Smooth muscle cell of the brain vasculature (primary cell): ENCODE data around the gene ENC1.
"Not testable (repeated sequence)": the region's sequence is repeated elsewhere in the genome, so short reads cannot be mapped to it uniquely, and the experiment has no call there.

Experiments used
- DNase-seq: peaks from one replicate; pipeline ENCODE4 v3.0.0-alpha.2; 2012; ENCODE audit warnings: low read depth, low spot score

Gene ENC1, protein sequence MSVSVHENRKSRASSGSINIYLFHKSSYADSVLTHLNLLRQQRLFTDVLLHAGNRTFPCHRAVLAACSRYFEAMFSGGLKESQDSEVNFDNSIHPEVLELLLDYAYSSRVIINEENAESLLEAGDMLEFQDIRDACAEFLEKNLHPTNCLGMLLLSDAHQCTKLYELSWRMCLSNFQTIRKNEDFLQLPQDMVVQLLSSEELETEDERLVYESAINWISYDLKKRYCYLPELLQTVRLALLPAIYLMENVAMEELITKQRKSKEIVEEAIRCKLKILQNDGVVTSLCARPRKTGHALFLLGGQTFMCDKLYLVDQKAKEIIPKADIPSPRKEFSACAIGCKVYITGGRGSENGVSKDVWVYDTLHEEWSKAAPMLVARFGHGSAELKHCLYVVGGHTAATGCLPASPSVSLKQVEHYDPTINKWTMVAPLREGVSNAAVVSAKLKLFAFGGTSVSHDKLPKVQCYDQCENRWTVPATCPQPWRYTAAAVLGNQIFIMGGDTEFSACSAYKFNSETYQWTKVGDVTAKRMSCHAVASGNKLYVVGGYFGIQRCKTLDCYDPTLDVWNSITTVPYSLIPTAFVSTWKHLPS

DNA sequence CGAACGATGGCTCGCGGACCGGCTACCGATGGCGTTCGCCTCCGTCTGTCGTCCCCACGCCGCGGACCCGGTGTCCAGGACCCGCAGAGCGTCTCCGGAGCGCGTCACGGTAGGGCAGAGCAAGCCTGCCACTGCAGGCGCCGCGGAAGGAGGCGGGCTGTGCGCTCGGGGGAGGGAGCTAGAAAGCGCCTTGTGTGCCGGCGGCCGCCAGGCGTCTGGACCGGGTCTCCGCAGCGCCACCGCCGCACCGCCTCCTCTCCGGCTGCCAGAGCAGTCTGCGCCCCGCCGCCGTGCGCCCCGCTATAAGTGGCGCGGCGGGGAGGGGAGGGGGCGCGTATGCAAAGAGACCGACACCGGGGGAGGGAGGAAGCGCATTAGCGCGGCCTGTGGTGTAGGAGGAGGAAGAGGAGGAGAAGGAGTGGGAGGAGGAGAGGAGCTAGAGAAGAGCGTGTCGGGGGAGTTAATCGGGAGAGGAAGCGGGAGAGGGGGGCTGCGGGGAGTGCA lies at the start of gene ENC1:
ENC1 (minus strand) TSS at position 279 of the 504 bp plus-strand sequence. CDS start 4,243 bp downstream, outside the sequence.
- DNase-seq = peak; percentile 76

DNA sequence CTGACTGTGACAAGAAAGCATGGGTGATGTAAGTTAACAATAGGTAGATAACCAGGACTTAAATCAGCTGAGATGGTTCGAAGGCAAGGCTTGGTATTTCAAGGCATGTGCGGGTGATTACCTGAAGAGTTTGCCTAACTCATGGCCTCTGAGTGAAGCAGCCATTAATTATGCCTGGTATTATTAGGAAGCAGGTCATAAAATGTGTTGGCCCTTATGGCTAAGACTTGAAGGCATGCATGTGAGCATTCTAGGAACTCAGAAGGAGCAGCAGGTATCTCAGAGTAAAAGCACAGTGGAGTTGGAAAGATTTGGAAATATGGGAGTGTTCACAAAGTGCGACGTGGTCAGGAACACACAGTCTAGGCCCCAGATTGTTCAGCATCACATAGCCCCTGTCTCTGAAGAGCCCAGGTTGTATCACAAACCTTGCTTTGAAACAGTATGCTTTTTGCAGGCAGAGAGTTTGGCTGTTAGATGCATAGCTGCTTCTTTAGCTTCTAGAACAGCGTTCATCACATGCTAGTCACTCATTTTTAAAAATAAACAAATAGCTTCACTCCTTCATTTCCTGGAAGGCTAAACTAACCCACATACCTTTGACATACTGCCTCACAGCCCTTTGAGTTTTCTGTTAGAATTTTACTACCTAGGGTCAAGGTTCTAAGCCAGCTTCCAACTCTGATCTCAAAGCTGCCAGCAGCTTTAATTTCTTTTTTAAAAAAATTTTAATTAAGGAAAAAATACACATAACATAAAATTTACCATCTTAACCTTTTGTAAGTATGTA lies 46.6 kb upstream of the ENC1 start:
- no peak for DNase-seq

DNA sequence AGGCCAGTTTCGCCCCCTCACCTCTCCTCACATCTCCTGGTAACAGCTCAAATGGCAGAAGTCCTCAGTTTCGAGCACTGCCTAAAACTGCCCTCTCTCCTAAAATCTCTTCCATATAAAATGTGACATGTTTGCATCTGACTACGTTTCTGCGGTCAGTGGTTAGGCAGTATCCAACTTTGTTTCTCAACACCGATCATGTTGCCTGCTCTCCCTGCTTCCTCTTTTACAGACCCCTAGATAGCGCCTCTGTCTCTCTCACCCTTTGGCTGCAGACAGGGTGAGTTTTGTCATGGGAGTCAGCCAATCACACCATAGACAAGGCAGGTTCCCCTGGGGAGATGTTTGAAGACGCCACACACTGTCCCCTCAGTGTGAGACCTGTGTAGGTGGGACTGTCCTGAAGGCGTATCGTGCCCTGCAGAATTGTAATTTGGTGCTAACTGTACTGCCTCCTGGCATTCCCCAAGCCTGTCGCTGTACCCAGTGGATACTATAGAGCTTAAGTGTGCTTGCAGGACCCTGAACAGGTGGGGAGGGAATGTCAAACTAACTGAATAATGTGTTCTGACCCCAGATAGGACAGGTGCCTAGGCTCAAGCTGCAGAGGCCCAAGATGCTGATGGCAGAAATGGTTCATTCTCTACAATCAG lies 45.6 kb upstream of the ENC1 start:
- no peak for DNase-seq

DNA sequence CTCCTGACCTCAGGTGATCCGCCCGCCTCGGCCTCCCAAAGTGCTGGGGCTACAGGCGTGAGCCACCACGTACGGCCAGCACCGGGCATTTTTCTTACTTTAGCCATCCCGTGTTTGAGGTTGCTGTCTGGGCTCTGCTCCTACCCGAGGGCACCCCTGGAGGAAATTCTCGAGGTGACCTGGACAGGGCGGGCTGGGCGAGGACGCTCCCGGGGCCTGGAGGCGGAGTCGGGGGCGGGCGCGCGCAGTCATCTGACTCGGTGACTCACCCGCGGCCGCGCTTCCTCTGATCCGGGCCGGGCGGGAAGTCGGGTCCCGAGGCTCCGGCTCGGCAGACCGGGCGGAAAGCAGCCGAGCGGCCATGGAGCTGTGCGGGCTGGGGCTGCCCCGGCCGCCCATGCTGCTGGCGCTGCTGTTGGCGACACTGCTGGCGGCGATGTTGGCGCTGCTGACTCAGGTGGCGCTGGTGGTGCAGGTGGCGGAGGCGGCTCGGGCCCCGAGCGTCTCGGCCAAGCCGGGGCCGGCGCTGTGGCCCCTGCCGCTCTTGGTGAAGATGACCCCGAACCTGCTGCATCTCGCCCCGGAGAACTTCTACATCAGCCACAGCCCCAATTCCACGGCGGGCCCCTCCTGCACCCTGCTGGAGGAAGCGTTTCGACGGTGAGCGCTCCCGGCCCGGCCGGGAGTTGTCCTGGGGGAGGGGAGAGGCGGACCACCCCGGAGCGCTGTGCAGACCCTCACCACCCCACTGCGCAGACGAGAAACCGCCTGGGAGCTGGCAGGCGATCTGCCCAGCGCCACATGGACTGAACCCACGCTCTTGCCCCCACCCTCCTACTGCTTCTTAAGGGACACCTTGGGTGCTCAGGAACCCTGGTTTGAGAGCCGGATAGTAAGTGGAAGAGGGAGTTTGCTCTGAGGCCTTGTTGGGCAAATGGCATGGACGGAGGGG lies 44.6 kb upstream of the ENC1 start, which contains the start of gene HEXB:
HEXB (plus strand) TSS at position 334 of the 952 bp plus-strand sequence; CDS start at position 362, 28 bp downstream.
- DNase-seq = peak; percentile 52

DNA sequence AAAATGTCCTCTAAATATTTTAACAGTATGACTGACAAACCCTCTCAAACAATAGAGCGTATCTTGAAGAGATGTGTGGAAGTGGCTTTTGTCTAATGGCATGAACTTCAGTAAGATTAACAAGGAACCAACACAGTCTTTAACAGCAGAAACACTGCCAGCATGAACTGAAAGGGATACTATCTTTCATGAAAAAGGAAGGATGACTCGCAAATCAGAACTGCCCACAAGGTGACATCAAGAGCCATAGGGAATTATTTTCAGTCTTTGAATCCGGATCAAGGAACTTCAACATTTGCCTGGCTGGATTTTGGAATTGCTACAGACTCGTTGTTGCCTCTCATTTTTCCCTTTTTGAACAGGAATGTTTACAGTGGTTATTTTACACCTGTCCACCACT lies 39.4 kb upstream of the ENC1 start:
- no peak for DNase-seq

DNA sequence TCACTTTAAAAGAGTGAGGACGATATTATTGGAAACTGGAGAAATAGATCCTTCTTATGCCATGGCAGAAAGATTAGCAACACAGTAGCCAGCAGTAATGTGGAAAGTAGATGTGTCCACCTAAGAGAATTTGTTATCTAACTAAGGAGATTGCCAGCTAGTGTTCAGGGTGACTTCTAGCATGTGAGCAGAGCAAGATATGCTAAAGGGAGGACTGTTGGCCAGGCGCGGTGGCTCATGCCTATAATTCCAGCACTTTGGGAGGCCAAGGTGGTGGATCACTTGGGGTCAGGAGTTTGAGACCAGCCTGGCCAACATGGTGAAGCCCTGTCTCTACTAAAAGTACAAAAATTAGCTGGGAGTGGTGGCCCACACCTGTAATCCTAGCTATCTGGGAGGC lies 38.8 kb upstream of the ENC1 start:
- not testable (repeated sequence) for DNase-seq

DNA sequence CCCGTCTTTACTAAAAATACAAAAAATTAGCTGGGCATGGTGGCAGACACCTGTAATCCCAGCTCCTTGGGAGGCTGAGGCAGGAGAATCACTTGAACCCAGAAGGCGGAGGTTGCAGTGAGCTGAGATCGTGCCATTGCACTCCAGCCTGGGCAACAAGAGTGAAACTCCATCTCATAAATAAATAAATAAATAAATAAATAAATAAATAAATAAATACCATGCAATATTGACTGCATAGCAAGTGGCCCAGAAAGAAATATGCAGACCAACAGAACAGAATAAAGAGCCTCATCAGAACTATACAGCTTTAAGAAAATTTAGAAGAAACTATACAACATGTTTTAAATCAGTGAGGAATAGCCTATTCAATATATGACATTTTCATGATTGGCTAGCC lies 37.6 kb upstream of the ENC1 start:
- not testable (repeated sequence) for DNase-seq

DNA sequence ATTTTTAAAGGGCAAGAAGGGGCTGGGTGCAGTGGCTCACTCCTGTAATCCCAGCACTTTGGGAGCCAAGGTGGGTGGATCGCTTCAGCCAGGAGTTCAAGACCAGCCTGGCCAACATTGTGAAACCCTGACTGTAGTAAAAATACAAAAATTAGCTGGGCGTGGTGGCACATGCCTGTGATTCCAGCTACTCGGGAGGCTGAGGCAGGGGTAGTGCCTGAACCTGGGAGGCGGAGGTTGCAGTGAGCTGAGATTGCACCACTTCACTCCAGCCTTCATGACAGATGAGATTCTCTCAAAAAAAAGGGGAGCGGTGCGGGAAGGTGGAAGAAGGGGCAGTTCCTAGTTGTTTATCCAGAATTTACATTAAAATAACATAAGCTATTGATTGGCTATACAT lies 35.9 kb upstream of the ENC1 start:
- not testable (repeated sequence) for DNase-seq

DNA sequence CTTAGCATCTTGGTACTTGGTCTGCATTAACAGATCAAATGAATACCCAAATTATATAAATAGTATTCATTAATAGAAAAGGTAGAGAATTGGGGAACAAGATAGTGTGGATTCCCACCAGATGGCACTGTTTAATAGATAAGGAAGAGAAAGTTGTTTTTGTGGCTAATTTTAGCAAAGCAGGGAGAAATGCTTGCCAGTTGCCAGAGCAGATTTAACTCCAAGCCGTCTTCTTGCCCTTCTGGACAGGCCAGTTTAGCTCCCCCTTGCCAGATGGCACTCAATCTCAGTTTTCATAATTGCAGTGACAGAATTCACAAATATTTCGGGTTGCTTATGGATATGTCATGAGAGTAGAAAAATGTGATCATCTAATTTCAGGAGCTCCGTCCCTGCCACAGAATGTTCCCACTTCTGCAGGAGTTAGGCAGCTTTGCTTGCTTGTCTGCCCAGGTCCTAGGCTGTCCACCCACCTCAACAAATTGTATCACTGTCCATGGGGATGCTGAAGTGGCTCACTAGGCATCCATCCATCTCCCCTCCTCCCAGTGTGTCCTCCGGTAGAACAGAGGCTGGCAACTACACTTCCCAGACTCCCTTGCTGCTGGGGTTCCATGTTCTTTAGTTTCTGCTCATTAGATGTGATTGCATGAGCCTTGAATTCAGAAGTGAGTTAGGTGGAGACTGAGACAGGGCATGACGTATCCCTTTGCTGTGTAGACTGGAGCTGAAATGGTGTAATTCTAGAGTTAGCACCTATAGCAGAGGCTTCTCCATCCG lies 32.7 kb upstream of the ENC1 start:
- no peak for DNase-seq

DNA sequence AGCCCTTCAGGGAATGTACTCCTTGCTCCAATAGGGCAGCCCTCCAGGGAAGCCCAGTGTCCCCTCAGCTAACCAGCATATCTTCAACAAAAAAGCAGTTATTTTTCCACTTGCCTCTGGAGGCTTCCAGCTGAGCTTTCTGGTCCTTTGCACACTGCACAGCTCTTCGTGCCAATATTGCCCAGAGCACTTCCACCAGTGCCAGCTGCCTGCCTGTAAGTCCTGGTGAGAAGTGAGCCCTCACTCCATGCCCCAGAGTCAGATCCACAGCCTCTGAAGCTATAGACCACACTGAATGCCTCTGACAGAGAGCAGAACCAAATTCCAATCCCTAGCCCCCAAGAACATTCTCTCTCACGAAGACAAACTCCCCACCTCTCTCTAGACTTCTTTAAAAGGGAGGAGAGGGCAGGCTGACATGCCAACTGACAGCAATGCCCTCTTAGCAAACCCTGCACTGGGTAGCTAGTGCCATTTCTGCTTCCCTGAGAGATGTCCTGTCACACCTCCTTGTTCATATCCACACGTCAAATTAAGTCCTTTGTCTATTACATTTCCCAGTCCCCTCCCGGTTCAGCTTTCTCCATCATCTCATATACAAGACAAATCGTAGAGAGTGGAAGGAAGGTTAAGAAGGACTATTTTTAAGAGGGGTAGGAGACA lies 31.8 kb upstream of the ENC1 start:
- no peak for DNase-seq

DNA sequence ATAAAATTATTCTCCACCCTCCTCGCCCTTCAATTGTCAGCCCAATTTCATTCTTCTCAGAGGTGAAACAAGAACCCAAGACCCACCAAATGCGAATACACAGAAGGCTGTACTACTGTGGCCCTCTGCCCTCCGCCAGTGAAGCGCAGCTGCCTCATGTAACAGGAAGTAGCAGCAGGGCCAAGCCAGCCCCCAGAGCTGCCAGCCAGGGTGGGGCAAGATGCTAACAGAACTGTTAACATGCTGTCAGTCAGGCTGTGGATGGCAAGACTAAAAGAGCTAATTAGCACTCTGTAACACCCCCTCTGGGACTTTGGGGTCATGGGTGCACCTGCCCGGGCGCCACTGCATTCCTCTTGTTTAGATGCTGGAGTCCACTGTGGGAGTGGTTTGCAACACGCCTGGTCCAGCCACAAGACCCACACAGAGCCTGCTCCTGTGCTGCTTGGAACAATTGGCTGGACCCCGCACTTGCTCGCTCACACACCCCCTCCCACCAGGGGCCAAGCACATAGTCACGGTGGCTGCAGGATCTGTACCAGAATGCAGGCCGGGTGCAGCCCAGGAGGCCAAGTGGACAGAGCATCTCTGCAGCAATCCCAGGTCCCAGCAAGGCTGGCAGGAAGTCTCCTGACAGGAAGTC lies 30.0 kb upstream of the ENC1 start:
- DNase-seq = no peak

DNA sequence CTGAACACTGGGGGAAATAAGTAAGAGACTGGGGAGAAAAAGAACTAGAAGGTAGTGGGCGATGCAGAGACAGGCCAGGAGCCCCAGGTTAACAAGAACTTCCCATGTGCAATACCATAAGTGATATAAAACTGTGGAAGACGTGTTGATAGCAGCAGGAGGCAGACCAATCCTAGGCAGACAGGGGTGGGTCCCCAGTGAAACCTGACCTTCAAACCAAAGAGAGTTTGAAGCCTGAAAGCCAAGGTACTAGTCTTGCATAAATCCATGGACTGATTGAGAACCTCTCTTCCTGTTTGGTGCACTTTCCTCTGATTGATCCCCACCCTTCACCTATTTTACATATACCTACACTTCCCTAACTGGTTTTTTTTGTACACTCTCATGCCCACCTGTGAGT lies 29.3 kb upstream of the ENC1 start:
- DNase-seq = no peak

DNA sequence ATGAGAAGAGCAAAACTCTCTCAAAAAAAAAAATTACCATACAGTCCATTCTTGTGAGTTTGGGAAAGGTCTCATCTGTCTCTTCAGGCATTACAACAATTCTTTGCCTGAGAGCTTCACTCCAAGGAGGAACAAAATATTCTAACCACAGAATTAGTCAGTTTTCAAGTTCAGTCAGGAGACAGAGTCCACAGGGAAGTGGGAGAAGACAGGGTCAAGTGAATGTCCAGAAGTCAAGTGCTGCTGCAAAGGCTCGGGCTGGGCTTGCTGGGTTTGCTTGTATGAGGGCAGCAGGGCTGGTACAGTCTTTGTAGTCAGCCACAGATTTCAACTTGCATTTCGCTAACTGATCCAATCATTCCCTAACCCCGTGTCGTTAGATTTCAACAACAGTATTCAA lies 26.9 kb upstream of the ENC1 start:
- DNase-seq = no peak

DNA sequence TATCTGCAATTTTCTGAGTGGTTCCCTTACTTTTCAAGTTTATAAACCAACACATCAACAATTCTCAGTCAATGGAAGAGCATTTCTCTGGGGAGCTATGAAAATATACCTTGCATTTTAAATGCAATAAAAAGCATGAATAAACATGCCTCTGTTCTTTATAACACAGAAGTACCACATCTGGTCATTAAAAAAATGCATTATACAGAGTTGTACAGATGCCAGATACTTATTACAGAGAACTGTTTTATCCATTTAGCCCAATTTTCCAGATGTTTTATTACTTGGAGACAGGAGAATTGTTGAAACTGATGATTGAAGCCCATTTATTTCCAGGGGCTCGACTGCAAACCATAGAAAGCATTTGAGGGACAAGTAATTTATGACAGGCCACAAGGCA lies 25.3 kb upstream of the ENC1 start:
- no peak for DNase-seq

DNA sequence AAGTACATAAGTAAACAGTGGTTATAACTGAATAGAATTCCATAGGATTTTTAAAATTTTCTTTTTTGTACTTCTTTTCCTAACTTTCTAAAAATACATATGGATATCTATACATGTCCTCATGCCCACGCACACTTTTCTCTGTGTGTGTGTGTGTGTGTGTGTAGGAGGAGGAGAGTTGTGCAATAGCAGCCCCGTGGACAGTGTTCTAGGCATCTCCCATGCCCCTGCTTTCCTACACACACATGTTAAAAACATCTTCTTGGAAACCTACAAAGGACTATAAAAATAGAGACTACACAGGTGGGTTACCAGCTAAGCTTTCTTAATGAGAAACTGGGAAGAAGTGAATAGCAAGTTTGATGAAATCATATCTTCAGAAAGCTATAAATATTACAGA lies 24.7 kb upstream of the ENC1 start:
- no peak for DNase-seq

DNA sequence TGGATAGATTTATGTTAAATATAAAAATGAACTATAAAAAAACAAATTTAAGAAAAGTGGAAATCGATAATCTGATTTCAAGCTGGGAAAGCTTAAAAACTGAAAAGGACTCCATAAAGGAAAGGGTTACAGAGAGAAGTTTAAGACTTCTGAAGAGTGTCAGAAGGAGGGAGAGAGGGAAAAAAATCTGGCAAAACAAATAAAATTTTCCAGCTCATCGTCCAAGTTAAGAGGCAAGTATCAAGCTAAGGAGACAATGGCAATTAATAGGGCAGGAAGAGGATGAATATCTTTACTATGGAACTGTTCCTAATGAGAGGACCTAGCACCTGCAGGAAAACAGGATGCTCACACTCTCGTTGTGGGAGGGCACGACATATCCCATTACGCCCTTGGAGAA lies 24.0 kb upstream of the ENC1 start:
- DNase-seq = no peak

DNA sequence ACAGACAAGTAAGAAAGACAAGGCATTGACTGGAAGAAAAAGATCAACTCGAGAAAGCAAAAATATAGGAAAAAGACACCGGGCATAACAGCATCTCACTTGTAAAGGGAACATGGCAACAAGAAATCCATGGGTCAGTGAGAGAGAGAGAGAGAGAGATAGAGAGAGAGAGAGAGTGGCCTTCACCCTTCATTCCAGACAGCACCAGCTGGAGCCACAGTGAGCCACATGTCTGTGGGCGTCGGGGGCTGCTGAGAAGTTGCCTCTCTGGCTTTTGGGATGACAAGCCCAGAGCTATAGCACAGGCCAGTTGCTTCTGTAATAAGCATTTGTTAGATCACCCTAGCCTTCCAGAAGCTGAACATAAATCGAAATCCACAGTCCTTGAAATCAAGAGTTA lies 20.3 kb upstream of the ENC1 start:
- DNase-seq = no peak

DNA sequence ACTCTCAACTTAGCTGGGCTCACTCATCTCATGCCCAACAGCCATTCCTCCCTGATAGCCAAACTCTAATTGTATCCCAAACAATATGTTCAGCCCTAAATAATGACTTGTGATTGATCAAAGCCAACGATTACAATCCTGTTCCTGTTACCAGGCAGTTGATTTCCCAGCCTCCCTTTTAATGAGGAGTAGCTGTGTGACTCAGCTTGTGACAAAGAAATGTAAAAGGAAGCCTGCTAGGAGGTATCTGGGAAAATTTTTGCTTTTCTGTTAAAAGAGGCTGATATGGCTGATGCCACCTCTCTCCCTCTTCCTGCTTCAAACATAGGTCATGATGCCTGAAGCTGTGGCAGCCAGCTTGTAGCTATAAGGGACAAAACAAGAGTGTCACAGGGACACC lies 19.6 kb upstream of the ENC1 start:
- DNase-seq = no peak

DNA sequence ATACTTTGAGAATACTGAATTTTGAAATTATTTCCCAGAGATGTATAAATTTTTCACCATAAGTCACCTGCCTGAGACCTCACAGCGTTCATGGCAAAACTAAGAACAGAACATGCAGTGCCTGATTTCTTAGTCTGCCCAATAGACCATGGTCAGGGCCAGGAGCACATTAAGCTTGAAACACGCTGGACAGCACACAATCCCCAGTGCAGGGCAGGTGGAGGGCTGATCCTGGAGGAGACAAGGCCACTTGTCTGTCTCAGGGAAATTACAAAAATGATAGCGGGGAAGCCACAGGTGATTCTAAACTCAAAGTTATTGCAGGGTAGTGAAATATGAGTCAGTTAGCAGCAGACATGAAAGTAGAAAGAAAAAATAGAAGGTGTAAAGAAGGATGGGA lies 18.6 kb upstream of the ENC1 start:
- DNase-seq = no peak
